Fibroblast of lung (primary cell): Measurements from ENCODE around the gene WDFY2.

Experiments used
- CTCF ChIP-seq, 2 donors: IDR thresholded peaks in 1 of 2; conservative IDR thresholded peaks in 1 of 2; 1 replicate in 1 of 2; 2 replicates in 1 of 2; pipeline ENCODE4 v1.5.1; 2011 to 2012; ENCODE audit warnings: low read length in 2 of 2, control low read depth in 1 of 2, inconsistent platforms in 1 of 2, low read depth in 1 of 2, mild to moderate bottlenecking in 1 of 2
- EZH2 ChIP-seq: IDR thresholded peaks from 2 replicates; pipeline ENCODE4 v1.5.1; 2012; ENCODE audit warnings: low read length, control low read depth, mild to moderate bottlenecking; ENCODE audit errors: missing control alignments

GRCh38 chr13:51666839-51667238 lies 82.6 kb downstream of the WDFY2 start:
- no peak for TF ChIP-seq CTCF (conservative IDR thresholded peaks at IDR 0.05 in 1 of 2, IDR thresholded peaks at IDR 0.05 in 1 of 2; ENCODE audit: low read depth in 1 of 2, low read length in 2 of 2)
- no peak for TF ChIP-seq EZH2
